Measurements from ENCODE around the gene TBC1D22A.
A peak's percentile ranks its signal among the peaks of the same experiment; 100 is the strongest.

The TBC1D22A gene

DNA sequence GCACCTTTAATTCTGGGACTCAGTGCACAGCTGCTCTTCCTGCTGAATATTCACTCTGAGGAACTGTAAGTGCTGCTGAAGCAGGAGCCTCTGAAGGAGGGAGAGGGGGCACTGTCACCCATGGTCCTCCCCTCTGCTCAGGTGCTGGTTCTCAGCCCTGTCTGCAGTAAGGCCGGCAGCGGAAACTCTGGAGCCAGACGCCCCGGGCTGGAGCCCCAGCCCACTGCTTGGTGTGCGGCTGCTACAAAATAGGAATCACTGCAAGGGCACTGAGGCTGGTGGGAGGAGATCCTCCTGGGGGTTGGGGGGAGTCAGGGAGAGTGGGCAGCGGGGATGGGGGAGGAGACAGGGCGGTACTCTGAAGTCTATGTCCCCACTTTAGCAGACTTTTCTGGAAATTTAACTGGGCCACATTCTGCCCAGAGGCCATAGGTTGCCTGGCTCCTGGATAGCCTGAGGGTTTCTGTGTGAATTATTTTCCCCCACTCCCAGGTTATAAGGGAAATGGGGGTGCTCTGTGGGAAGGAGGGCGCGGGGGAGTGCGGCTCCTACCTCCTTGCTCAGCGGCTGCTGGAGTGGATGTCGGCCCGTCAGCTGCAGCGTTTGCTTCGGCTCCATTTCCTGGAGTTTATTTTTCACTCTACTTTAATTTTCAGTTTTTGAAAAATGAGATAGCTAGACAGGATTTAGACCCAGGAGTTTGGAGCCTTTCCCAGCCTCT is 33.6 kb downstream of the TBC1D22A start:
- DNase-seq (ENCODE audit: low read depth) = no peak

DNA sequence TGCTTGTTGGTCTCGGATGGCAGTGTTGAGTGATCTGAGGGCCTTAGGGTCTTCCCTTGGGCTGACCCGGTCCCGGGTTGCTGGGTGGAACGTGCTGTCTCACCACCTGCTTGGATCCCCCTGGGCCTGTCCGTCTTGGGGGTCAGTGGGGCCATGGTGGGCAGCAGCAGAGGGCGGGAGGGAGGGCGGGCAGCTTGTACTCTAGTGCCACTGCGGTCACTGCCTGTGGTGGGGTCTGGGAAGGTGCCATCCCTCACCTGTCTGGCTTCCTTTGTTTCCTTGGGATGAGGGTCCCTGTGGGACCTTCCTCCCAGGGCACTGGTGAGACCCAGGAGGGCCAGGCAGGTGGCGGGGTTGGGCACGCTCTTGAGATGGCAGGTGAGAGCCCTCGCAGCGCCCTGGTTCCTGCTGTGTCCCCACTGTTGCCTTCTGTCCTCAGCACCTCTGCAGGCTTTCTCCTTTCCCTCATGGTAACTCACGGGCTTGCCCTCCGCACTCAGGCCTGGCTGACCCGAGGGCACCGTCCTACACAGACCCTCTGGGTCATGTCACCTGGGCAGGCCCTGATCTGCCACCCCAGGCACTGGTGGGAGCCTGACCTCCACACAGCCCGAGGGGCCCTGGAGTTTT is 34.2 kb downstream of the TBC1D22A start:
- DNase-seq (ENCODE audit: low read depth) = no peak

DNA sequence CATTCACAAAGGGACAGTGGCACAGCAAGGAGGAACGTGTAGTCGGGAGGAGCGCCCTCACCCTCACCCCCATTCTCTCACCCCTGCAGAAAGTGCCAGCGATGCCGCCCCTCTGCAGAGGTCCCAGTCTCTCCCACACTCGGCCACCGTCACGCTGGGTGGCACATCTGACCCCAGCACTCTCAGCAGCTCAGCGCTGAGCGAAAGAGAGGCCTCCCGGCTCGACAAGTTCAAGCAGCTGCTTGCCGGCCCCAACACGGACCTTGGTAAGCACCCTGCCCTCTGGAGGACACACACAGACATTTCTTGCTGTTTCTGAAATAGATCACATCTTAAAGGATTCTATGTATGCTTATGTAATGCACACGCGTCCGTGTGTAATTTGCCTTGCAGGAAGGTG is 34.9 kb downstream of the TBC1D22A start:
- DNase-seq (ENCODE audit: low read depth) = peak; percentile 17

DNA sequence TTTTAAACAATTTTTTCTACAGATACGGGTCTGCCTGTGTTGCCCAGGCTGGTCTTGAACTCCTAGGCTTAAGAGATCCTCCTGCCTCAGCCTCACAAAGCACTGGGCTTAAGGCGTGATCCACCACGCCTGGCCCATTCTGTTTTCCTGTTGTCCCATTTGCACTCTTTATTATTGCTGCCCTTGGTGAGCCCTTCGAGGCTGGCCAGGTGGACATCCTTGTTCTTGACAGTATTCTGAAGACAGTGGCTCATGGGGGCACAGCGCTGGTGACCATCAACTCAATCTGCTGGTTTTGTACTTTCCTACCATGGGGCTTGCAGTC is 35.6 kb downstream of the TBC1D22A start:
- no peak for DNase-seq (ENCODE audit: low read depth)

DNA sequence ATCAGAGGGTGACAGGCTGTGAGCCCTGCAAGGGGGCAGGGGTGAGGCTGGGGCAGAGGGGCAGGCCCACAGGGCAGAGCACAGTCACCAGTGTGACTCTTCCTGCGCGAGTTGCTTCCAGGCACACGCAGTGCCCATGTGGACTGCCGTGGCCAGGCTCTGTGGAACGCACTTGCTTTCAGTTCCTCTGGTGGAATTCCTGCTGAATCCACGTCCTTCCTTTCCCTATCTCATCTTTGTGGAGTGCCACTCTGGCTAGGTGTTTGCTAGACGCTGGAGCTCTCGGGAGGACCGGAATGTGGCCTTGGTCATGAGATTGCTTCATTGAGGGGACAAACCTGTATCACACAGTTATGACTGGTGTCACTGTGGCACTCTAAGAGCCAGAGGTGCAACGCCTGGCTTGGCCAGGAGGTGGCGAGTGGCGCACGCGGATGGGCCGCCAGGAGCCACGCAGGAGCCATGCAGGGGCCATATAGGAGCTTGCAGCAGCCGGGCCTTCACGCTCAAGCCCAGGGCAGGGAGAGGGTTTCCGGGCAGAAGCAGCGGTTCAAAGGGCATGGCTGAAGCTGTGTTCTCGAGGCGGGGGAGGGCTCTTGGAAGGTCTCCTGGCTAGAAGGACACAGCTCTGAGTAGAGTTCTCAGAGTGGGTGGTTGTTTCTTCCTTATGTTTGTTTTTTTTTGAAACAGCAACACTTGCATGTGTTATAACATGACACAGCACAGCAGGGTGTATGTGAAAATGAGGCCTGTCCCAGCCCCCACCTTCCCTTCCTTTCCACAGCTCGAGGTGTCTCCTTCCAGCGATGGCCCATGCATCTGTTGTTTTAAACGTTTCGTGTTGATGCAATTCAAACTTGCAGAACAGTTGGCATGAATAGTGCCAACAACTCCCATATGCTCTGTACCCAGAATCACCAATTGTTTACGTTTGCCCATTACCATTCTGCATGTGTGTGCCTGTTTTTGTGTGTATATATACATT is 36.2 kb downstream of the TBC1D22A start:
- DNase-seq (ENCODE audit: low read depth) = peak; percentile 70

DNA sequence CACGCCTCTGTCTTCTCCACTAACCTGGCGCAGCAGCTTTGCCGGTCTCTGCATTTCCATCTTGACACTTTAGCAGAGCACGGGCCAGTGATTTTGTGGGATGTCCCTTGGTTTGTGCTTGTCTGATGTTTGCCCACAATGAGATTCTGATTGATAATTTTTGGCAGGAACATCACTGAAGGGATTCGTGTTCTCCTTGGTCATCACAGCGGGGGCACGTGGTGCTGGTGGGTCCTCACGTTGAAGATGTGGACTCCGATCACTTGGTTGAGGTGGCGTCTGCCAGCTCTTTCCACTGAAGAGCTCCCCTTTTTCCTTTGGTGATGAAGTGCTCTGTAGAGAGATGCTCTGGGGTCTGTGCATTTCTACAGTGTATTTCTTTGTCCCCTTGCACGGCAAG is 37.2 kb downstream of the TBC1D22A start:
- no peak for DNase-seq (ENCODE audit: low read depth)

DNA sequence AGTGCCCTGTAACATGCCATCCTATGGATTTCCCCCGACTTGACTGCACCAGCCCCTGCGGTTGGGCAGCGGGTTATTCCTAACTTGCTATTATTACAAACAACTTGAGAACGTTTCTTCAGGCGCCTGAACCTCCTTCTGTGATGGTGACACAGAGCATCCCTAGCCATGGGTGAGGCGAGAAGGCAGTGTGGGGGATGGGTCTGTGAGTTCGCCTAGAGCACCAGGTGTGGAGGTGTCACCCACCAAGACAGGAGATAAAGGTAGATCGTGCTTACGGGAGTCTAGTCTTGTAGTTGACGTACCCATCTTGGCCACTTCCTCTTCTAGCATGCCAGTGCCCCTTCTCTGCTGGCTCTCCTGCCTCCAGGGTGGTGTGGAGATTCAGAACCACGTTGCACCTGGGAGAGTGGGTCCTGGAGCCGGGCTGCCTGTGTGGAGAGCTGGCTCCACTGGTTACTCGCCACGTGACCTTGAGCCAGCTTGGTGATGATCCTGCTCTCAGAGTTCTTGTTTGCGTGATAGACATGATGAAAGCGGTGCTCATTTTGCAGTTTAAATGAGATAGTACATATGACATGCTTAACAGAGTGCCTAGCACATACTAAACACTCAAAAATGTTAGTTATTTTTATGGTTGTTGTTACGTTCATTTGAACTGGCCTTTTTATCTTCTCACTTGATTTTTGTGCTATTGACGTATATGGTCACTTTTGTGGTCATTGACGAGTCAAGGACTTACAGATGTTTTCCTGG is 37.8 kb downstream of the TBC1D22A start:
- DNase-seq (ENCODE audit: low read depth) = no peak

DNA sequence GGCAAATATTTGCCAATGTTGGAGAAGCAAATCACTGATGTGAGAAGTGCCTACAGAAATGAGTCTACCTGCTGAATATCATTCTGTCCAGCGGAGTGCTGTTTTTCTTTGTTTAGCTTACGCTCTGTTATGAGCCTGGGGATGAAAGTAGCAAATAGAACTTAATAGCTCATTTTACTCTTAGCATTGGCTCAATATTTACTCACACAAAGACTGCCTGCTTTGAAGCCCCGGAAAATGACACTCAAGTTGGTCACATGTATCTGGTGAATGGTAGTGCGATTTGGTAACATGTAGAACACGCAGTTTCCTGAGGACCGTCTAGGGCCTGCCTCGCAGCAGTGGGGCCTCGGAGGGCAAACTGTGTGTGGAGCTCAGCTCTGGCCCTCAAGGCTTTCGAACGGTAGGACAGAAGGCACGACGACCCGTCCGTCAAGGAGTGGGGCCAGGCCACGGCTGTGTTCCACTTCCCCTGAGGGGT is 38.9 kb downstream of the TBC1D22A start:
- no peak for DNase-seq (ENCODE audit: low read depth)

DNA sequence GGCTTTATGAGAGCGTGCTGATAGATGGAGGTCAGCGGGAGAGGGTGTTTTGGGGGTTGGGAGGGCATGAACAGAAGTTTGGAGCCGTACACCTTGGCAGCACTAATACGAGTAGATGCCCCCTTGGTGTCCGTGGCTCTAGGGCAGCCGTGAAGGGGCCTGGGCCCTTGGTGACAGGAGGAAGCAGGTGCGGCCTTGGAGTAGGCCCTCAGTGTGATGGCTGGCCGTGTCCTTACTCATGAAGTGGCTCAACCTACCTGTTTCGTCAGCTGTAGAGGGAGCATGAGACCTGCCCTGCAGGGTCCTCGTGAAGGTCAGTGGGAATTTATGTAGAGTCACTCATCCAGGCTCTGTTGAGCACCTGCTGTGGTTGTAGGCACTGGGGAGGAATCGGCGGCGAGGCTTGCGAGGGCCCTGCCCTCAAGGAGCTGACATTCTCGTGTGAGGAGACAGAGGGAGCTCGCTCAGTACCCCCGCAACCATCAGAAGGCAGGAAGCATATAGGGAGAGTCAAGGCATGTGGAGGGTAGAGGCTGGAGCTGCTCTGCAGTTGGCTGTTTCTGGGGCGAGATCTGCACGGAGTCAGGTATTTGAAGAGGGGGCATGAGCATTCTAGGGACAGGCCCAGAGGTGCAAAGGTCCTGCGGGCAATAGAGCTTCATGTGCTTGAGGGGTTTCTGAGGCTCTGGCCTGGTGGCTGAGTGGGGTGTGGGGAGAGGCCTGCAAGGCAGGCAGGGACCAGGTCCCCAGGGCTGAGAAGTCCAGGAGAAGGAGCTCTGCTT is 39.6 kb downstream of the TBC1D22A start:
- no peak for DNase-seq (ENCODE audit: low read depth)

DNA sequence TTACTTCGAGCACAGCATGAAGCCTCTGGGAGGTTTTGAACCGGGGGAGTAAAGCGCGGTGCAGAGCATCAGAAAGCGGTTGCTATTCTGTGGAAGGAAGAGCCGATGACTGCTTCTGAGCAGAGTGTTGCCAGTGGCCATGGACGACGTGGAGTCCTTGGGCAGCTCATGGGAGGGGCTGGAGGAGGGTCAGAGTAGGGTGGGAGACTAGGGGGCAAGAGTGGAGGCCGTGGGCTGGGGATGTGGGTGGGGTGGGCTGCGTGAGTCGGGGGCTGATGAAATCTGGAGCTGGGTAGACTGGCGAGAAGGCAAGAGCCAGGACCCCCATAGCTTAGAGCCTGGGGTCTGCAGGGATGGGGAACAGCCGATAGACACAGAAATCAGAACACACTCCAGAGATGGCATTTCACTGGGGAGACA is 40.2 kb downstream of the TBC1D22A start:
- DNase-seq (ENCODE audit: low read depth) = no peak

DNA sequence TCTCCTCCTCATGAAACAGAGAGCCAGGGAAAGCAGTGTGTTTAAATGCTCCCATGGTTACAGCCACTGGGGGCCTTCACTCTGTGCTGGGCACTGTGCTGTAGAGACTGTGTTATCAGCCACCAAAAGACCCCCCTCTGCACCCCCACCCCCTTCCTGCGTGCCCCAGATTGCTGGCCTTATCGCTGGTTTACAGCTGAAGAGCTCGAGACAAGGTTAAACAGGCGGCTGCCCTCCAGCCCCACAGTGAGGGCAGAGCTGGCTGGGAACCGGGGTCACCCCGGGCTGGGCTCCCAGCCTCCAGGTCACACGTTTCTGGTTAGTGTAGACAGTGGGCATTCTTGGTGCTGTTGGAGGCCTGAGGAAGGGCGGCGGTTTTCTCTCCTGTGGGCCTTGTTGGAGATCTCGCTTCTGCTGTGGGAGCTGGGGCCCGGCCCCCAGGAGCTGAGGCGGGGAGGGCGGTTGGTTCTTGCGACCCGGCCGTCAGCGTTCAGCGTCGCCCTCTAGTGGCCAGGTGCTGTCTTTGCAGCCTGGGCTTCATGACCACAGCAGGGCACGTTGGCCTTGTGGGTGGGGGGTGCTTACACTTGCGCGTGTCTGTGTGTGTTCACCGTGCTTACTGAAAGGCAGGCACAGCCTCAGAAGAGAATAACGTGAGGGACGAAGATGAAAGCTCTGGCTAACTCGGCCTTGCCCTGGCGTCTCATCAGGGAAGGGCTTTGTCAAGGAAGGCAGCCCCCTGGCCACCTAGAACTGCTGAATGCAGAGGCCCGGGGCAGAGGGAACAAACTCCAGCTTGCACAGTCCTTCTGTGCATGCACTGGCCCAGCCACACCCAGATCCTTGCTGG is 40.8 kb downstream of the TBC1D22A start:
- peak; percentile 14 for DNase-seq (ENCODE audit: low read depth)

DNA sequence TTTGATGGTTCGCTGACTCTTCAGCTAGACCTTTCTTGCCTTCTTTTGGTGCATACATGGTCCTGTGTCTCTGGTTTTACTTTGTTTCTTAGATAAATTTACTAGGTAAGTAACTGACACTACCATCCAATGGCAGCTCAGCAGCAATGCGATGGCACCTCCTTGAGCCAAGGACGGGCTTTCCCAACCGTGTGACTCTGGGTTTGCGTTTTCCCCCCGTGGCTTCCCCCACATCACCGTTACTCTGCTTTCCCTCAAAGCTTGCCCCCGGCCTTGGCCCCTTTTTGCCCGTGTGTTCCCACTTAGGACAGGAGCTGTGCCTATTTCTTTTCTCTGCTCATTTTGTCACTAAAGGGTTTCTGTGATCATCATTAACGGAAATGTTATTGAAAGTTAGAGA is 41.5 kb downstream of the TBC1D22A start:
- DNase-seq (ENCODE audit: low read depth) = no peak

DNA sequence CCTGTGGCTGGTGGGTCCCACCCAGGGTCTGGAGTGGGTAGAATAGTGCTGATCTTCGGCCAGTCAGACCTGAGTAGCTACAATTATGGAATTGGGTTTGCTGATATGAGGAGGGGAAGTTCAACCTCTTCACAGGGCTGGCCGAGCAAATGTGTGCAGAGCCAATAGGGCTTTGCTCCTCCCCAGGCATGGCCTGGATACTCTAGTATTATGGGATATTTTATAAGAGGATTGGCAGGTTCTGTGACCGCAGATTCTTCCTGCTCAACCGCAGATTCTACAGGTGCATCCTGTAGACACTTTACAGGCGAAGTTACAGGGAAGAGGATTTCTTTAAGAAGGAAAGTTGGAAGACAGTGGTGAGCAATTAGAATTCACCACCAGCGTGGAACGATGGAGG is 44.3 kb downstream of the TBC1D22A start:
- DNase-seq (ENCODE audit: low read depth) = no peak

DNA sequence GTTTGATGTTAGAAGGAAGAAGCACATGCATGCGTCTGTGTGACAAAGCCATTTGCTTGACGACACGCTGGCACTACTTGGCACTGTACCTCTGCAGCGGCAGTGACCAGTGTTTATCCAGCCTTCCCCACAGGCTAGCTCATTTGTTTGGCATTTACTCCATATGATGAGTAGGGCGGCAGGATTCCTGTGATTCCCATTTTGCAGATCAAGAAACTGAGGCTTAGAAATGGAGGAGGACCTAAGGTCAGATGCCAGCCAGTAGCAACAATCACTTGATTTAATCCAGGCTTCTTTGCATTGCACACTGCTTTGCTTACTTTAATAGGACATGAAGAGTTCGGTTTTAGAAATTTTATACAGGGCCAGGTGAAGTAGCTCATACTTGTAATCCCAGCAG is 45.0 kb downstream of the TBC1D22A start:
- DNase-seq (ENCODE audit: low read depth) = no peak

DNA sequence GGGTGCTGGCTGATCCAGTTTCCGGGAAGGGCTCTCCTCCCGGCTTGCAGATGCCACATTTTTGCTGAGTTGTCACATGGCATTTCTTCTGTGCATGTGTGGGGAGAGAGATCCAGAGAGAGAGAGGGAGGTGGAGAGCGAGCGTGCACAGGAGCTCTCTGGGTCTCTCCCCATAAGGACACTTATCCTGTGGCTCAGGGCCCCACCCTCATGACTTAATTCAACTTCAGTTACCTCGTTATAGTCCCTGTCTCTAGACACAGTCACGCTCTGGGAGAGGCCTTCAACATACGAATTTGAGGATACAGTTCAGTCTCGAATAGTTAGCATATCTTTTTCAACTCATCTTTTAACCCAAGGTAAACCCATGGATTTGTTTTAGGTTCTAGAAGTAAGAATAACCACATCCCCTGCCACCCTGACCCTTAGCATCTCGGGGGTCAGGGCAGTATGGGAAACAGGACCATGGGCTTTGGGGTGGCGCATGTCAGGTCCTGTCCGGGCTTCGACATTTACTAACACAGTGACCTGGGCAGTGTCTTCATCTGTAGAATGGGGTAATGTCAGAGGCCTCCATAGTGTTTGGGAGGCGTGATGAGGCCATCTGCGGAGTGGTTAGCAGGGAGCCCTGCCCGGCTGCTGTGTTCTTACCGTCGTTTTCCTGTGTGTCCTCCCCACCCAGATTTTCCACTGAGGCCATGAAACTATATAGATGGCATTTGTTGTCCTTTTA is 46.9 kb downstream of the TBC1D22A start:
- DNase-seq (ENCODE audit: low read depth) = no peak

DNA sequence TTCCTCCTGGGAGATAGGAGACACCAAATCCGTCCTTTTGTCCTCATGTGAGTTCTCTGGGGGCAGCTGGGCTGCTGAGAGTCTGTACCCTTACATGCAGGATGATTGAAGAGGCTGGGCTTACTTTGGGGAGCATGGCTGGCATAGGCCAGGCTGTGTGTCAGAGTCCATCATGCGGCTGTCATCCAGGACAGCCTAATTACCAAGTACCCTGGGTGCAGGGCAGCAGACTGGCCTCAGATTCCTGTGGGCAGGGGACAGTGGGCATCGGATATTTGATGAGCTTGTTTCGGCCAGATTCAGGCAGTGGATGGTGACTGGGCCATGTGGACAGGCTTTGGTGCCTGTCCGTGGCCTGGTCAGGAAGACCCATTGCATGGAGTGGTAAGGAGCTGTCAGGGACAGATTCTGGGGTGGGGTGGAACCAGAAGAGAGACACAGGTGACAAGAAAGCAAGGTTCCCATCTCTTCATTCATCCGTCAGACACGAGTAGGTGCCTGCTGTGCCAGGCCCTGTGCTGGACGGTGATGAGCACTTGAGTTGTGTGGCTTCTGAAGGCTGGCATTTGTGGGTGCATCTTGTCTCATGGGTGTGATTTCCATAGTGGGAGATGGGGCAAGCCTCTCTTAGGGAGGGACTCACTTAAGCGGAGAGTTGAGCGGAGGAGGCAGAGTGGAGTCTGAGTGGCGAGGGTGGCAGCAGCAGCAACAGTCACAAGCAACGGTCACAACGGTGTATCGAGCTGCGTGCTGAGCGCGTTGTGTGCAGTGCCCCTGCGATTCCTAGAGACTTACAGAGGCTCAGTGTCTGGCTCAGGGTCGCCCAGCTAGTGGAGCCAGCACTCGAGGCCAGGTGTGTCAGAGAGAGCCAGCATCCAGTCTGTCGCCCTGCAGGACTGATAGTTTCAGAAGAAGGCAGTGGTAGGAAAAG is 48.7 kb downstream of the TBC1D22A start:
- no peak for DNase-seq (ENCODE audit: low read depth)

DNA sequence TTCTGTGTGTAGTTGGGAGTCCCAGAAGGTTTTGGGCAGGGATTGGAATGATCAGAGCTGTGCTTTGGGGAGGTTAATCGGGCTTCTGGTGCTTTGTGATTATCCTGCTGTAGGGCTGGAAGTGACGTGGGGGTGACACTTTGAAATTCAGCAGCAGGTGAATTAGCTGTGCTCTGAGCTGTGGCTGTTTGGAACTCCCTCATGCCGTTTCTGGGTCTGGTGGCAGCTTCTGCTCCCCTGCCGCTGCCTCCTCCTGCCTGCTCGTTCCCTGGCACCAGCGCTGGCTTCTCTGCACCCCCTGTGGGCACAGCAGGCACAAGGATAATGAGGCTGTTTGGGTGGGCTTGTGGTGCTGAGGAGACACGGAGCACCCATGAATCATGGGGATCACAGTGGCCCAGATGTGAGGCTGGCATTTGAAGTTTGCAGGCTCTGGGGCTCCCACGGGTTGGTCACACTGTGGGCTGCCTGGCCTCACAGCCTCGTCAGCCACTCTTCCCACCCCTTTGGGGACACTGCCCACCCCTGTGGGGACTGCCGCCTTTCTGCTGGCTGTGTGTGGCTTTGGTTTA is 49.7 kb downstream of the TBC1D22A start:
- DNase-seq (ENCODE audit: low read depth) = no peak

DNA sequence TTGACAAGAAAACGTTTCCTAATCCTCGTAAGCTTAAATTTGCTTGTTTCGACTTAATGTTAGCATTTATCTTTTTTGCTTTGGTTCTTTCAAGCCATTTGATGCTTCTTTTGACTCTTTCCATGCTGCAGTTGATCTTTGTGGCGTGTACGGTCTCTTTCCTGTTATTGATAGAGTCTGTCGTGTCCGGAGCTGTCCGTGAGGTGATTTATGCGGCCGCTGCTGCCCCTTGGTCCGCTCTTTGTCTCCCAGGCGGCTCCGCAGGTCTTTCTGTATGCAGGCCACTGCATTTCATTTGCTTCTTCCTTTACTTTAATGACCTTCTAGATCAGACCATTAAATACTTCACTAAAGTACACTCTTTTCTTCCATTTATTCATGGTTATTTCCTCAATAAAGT is 50.3 kb downstream of the TBC1D22A start:
- DNase-seq (ENCODE audit: low read depth) = no peak
